HCT116 (cell line): ENCODE results near the gene SLC15A3. TPM values are rescaled to one million over a fixed set of nuclear protein-coding genes. Genes with fewer than 3 reads are reported as not detected.

Experiments used
- ATAC-seq: fragments of 200-7000 bp; cut with Tn5 transposase; 2 replicates; pipeline ENCODE4 v1.9.1; 2020; ENCODE audit warnings: mild to moderate bottlenecking, moderate library complexity
- BruUV-seq: library from RNA; stranded (reverse); fragments of 400-500 nt; replicated peaks from 2 replicates; lab custom pipeline; 2021; lab: Mats Ljungman, UMichigan
- CTCF ChIA-PET: fragments of 300-600 bp; sonication (Branson Sonifier 250); formaldehyde crosslinking; loops from one replicate; lab custom pipeline; 2021; ENCODE audit warnings: antibody characterized with exemption; lab: Charles Lee
- POLR2A ChIA-PET: fragments of 300-600, 350-600 bp; sonication (Branson Sonifier 250); formaldehyde crosslinking; loops from one replicate; lab custom pipeline; 2021; ENCODE audit warnings: antibody characterized with exemption; lab: Charles Lee
- RAD21 ChIA-PET, 2 experiments: fragments of 300-600 bp; sonication (Branson Sonifier 250); formaldehyde crosslinking; loops; one replicate each; lab custom pipeline; 2023; ENCODE audit warnings: low total read pairs in 2 of 2; ENCODE audit not compliant: uncharacterized antibody in 2 of 2, unreplicated experiment in 2 of 2, low non-redundant PET in 1 of 2; lab: Charles Lee
- DNase-seq: peaks from one replicate; pipeline ENCODE4 v3.0.0-alpha.2; 2010; ENCODE audit warnings: low read depth, low spot score
- H2AFZ ChIP-seq: fragments of 200-600 bp; shearing (Covaris generic), sonication (generic); 2 replicates; pipeline ENCODE4 v1.6.1; 2017; ENCODE audit warnings: low read depth, mixed run types, mixed read lengths, antibody characterized with exemption, low read length; ENCODE audit not compliant: poor library complexity, severe bottlenecking
- H3K27ac ChIP-seq: 2 replicates; pipeline ENCODE4 v1.5.1; 2012; ENCODE audit warnings: low read depth, low read length
- H3K27me3 ChIP-seq: fragments of 200-600 bp; sonication (generic); 2 replicates; pipeline ENCODE4 v1.6.1; 2016; ENCODE audit warnings: mixed run types, low read length, mixed read lengths; ENCODE audit not compliant: insufficient read depth
- H3K36me3 ChIP-seq, 2 experiments: fragments of 200-500 bp in 1 of 2; fragments of 200-600 bp in 1 of 2; sonication (Bioruptor generic) in 1 of 2; sonication (generic) in 1 of 2; 2 replicates each; pipeline versions ENCODE4 v1.5.1 to v1.6.1; 2014 to 2016; ENCODE audit warnings: low read length in 2 of 2, inconsistent platforms in 1 of 2, mixed read lengths in 1 of 2, mixed run types in 1 of 2; ENCODE audit not compliant: insufficient read depth in 2 of 2, control insufficient read depth in 1 of 2
- H3K4me1 ChIP-seq, 2 experiments: fragments of 200-600 bp in 1 of 2; sonication (generic) in 1 of 2; 2 replicates each; pipeline versions ENCODE4 v1.5.1 to v1.6.1; 2012 to 2017; ENCODE audit warnings: low read length in 2 of 2, inconsistent platforms in 1 of 2, mild to moderate bottlenecking in 1 of 2, mixed read lengths in 1 of 2, mixed run types in 1 of 2, moderate library complexity in 1 of 2; ENCODE audit not compliant: insufficient read depth in 2 of 2, control insufficient read depth in 1 of 2
- H3K4me2 ChIP-seq: fragments of 200-600 bp; sonication (generic); 2 replicates; pipeline ENCODE4 v1.6.1; 2017; ENCODE audit warnings: mixed run types, low read length, mixed read lengths
- H3K4me3 ChIP-seq, 2 experiments: fragments of 200-600 bp in 1 of 2; sonication (generic) in 1 of 2; replicated peaks in 1 of 2; 2 replicates each; pipeline ENCODE4 v1.5.1; 2011 to 2016; ENCODE audit warnings: low read length in 2 of 2, control low read depth in 1 of 2, low read depth in 1 of 2, mild to moderate bottlenecking in 1 of 2, mixed read lengths in 1 of 2, mixed run types in 1 of 2
- H3K79me2 ChIP-seq: fragments of 200-600 bp; sonication (generic); 2 replicates; pipeline ENCODE4 v1.6.1; 2017; ENCODE audit warnings: mild to moderate bottlenecking, mixed run types, low read length, moderate library complexity, mixed read lengths; ENCODE audit not compliant: insufficient read depth
- H3K9ac ChIP-seq: fragments of 200-600 bp; sonication (generic); 2 replicates; pipeline ENCODE4 v1.6.1; 2016; ENCODE audit warnings: low read length, mixed read lengths
- H3K9me2 ChIP-seq: fragments of 200-600 bp; sonication (generic), shearing (Covaris generic); 2 replicates; pipeline ENCODE4 v1.6.1; 2017; ENCODE audit warnings: mixed run types, mild to moderate bottlenecking, moderate library complexity; ENCODE audit not compliant: insufficient read depth
- H3K9me3 ChIP-seq, 2 experiments: fragments of 200-500 bp in 1 of 2; fragments of 200-600 bp in 1 of 2; sonication (Bioruptor generic) in 1 of 2; sonication (generic) in 1 of 2; 2 replicates each; pipeline ENCODE4 v1.6.1; 2014 to 2017; ENCODE audit warnings: low read length in 2 of 2, mixed read lengths in 2 of 2, inconsistent platforms in 1 of 2, low read depth in 1 of 2, mild to moderate bottlenecking in 1 of 2, mixed run types in 1 of 2, moderate library complexity in 1 of 2; ENCODE audit not compliant: control insufficient read depth in 1 of 2, insufficient read depth in 1 of 2
- H4K20me1 ChIP-seq: fragments of 200-600 bp; sonication (generic), shearing (Covaris generic); 2 replicates; pipeline ENCODE4 v1.6.1; 2017; ENCODE audit warnings: mixed run types, mild to moderate bottlenecking, moderate library complexity; ENCODE audit not compliant: insufficient read depth
- EGR1 ChIP-seq: IDR thresholded peaks from 2 replicates; pipeline ENCODE4 v1.6.1; 2012; ENCODE audit warnings: low read depth
- SRF ChIP-seq: IDR thresholded peaks from 2 replicates; pipeline ENCODE4 v1.6.1; 2012; ENCODE audit warnings: low read depth
- TCF7L2 ChIP-seq: IDR thresholded peaks from 2 replicates; pipeline ENCODE4 v1.7.0; 2011; ENCODE audit warnings: borderline replicate concordance, inconsistent platforms; ENCODE audit not compliant: insufficient read depth, insufficient read length; ENCODE audit errors: extremely low read depth
- intact Hi-C: fragments of 100-400 bp; cut with micrococcal nuclease; formaldehyde crosslinking; loops from 2 replicates; pipeline ENCODE4 v1.10.0; 2022
- total RNA-seq: library from RNA; stranded (reverse); gene quantifications from one replicate; pipeline ENCODE4 v1.2.1, GENCODE V29; 2021; ENCODE audit not compliant: unreplicated experiment
- TF ChIP-seq, protein P1 (sequence below): IDR thresholded peaks from 2 replicates; pipeline ENCODE4 v1.6.1; 2012
- TF ChIP-seq, protein P2 (sequence below): IDR thresholded peaks from 2 replicates; pipeline ENCODE4 v1.6.1; 2012

The SLC15A3 gene
- total RNA-seq, 1 experiment from 2014 or later: not detected

DNA sequence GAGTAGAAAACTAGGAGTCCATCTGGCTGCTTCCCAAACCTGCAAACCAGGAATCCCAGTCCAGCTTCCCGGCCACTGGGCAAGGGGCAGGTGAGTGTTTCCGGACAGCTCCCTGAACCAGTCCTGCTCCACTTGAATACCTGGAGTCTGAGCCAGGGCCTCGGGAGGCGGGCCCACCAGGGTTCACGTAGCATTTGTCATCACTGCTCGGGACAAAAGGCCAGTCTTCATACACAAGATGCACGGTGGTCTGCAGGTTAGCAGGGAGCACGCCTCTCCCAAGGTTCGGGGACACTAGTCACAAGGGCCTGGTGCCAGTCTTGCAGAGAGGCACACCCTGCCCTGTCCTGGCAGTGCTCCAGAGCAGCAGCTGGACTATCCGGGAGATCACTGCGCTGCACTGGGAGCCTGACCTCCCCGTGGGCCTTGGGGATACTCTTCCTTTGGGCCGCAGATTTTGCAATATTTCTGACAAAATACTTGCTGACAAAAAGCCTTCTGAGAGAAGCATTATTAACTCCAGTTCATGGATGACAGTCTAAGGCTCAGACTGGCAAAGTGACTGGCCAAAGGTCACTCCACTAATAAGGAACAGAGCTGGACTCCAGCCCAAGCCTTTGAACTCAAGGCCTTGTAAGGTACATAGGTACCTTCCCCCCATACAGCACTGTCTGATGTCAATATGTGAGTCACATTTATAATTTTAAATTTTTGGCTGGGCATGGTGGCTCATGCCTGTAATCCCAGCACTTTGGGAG lies 44.6 kb upstream of the SLC15A3 start:
- ChIA-PET POLR2A (no interaction called here), CTCF (interaction anchor here (0.7 kb wide), 1 partner anchor 9 kb away, joined by 3 read pairs; no protein-coding TSS in a partner anchor), RAD21 (no interaction called here)
- peaks cover 11% of the 10 kb centered on the region for H3K27me3 ChIP-seq
- intact Hi-C loops: no loop called here
- H3K9me3 ChIP-seq: no peaks in the 10 kb centered on the region
- no peaks in the 10 kb centered on the region for H3K36me3 ChIP-seq
- no peaks in the 10 kb centered on the region for H4K20me1 ChIP-seq
- no peak overlapping the region for H2AFZ ChIP-seq
- no peaks in the 10 kb centered on the region for H3K9me2 ChIP-seq
- TF ChIP-seq TCF7L2 (peak; percentile 15), SRF (peak; percentile 25; the same call in 1 of the 2 replicates)
- TF ChIP-seq, protein P1, sequence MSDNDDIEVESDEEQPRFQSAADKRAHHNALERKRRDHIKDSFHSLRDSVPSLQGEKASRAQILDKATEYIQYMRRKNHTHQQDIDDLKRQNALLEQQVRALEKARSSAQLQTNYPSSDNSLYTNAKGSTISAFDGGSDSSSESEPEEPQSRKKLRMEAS: no peak
- DNase-seq: no peak
- H3K4me1 ChIP-seq: peaks cover 3 to 11% of the 10 kb centered on the region in 2 experiments; a peak in 2 of 4 replicates
- H3K9ac ChIP-seq: no peak overlapping the region
- H3K4me2 ChIP-seq: peak overlapping the region; percentile 27
- ATAC-seq: peak; percentile 52; the same call in 1 of the 2 replicates
- BruUV-seq: no TSS peak
- H3K79me2 ChIP-seq: no peaks in the 10 kb centered on the region
- H3K27ac ChIP-seq: no peak overlapping the region
- no peak overlapping the region for H3K4me3 ChIP-seq

DNA sequence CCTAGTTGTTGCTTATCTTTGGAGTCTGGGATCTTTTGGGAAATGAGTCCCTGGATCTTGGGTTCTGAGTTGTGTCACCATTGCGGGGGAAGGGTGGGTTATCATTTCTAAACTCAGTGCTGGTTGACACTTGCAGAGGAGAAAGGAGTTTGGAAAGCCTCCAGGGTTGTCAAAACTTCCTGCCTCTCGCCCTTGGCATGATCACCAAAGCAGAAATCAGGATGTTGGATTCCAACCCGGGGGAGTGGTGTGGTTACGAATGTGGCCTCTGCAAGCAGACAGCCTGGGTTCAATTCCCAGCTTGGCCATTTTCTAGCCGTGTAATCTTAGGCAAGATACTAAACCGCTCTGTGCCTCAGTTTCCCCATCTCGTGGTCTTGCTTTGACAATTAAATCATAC lies 43.8 kb upstream of the SLC15A3 start:
- Histone ChIP-seq H3K4me1 (peaks cover 3 to 11% of the 10 kb centered on the region in 2 experiments; a peak in 2 of 4 replicates), H3K4me3 (no peak overlapping the region), H3K9me2 (no peaks in the 10 kb centered on the region), H3K27ac (no peak overlapping the region), H3K9me3 (no peaks in the 10 kb centered on the region), H3K9ac (no peak overlapping the region), H3K27me3 (peaks cover 11% of the 10 kb centered on the region), H3K4me2 (no peak overlapping the region), H3K36me3 (no peaks in the 10 kb centered on the region), H4K20me1 (no peaks in the 10 kb centered on the region), H3K79me2 (no peaks in the 10 kb centered on the region), H2AFZ (no peak overlapping the region)
- RAD21 ChIA-PET: no interaction called here
- POLR2A ChIA-PET: no interaction called here
- DNase-seq: no peak
- no TSS peak for BruUV-seq
- ATAC-seq: no peak
- CTCF ChIA-PET: no interaction called here
- TF ChIP-seq EGR1: no peak
- TF ChIP-seq, protein P2, sequence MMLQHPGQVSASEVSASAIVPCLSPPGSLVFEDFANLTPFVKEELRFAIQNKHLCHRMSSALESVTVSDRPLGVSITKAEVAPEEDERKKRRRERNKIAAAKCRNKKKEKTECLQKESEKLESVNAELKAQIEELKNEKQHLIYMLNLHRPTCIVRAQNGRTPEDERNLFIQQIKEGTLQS: no peak
- TF ChIP-seq, protein P1: no peak
- intact Hi-C loops: no loop called here
